CD14-positive monocyte (primary cell): Measurements from ENCODE around the gene KCNIP3. TPM values are rescaled to one million over a fixed set of nuclear protein-coding genes. Genes with fewer than 3 reads are reported as not detected.

Source experiments
- DNase-seq, 3 donors: peaks; one replicate each; pipeline ENCODE4 v3.0.0-alpha.2; 2011 to 2022
- H2AFZ ChIP-seq: 2 replicates; pipeline ENCODE4 v1.6.0; 2012; ENCODE audit warnings: mild to moderate bottlenecking, low read depth, low read length, inconsistent platforms; ENCODE audit not compliant: insufficient read depth, poor library complexity, severe bottlenecking
- H3K27ac ChIP-seq, 2 donors: 1 replicate in 1 of 2; 2 replicates in 1 of 2; pipeline ENCODE4 v1.5.1; 2012 to 2013; ENCODE audit warnings: low read length in 2 of 2, control low read depth in 1 of 2, inconsistent platforms in 1 of 2, low read depth in 1 of 2, mild to moderate bottlenecking in 1 of 2
- H3K27me3 ChIP-seq, 2 donors: one replicate each; pipeline versions ENCODE4 v1.6.0 to v1.6.1; 2011 to 2013; ENCODE audit warnings: low read length in 2 of 2; ENCODE audit not compliant: control insufficient read depth in 2 of 2, insufficient read depth in 2 of 2
- H3K36me3 ChIP-seq, 2 donors: replicated peaks in 1 of 2; 1 replicate in 1 of 2; 2 replicates in 1 of 2; pipeline versions ENCODE4 v1.5.1 to v1.6.1; 2012 to 2013; ENCODE audit warnings: low read length in 2 of 2, control low read depth in 1 of 2, inconsistent platforms in 1 of 2, mild to moderate bottlenecking in 1 of 2; ENCODE audit not compliant: insufficient read depth in 2 of 2, control insufficient read depth in 1 of 2
- H3K4me1 ChIP-seq, 2 donors: 1 replicate in 1 of 2; 2 replicates in 1 of 2; pipeline versions ENCODE4 v1.5.1 to v1.6.1; 2012 to 2013; ENCODE audit warnings: low read length in 2 of 2, control low read depth in 1 of 2, inconsistent platforms in 1 of 2, mild to moderate bottlenecking in 1 of 2, moderate library complexity in 1 of 2; ENCODE audit not compliant: insufficient read depth in 2 of 2, control insufficient read depth in 1 of 2
- H3K4me2 ChIP-seq: replicated peaks from 2 replicates; pipeline ENCODE3; 2012; ENCODE audit warnings: low read length, moderate library complexity, mild to moderate bottlenecking; ENCODE audit not compliant: poor library complexity, severe bottlenecking; ENCODE audit errors: extremely low read depth
- H3K4me3 ChIP-seq, 3 experiments: fragments of 200-600 bp in 1 of 3; sonication (generic) in 1 of 3; replicated peaks in 1 of 3; 1 replicate in 2 of 3; 2 replicates in 1 of 3; pipeline ENCODE4 v1.5.1; 2011 to 2013; ENCODE audit warnings: low read length in 3 of 3, mild to moderate bottlenecking in 3 of 3, control low read depth in 2 of 3, low read depth in 2 of 3, inconsistent platforms in 1 of 3, moderate library complexity in 1 of 3
- H3K79me2 ChIP-seq: 2 replicates; pipeline ENCODE4 v1.6.0; 2012; ENCODE audit warnings: mild to moderate bottlenecking, control low read depth, inconsistent platforms, low read length, moderate library complexity; ENCODE audit not compliant: insufficient read depth
- H3K9ac ChIP-seq: 2 replicates; pipeline ENCODE4 v1.6.0; 2017; ENCODE audit warnings: low read length, mild to moderate bottlenecking; ENCODE audit not compliant: insufficient read depth, poor library complexity, severe bottlenecking
- H3K9me3 ChIP-seq, 2 donors: replicated peaks in 1 of 2; 1 replicate in 1 of 2; 2 replicates in 1 of 2; pipeline versions ENCODE4 v1.5.1 to v1.6.1; 2012 to 2013; ENCODE audit warnings: low read length in 2 of 2, control low read depth in 1 of 2; ENCODE audit not compliant: control insufficient read depth in 1 of 2, insufficient read depth in 1 of 2
- H4K20me1 ChIP-seq: 2 replicates; pipeline ENCODE4 v1.6.0; 2012; ENCODE audit warnings: mild to moderate bottlenecking, low read length, control low read depth, moderate library complexity; ENCODE audit not compliant: insufficient read depth
- H3K27ac Mint-ChIP-seq, 7 donors: one replicate each; pipeline ENCODE4 v1.8.0; 2020; ENCODE audit warnings: mild to moderate bottlenecking in 7 of 7, mixed read lengths in 7 of 7, moderate library complexity in 6 of 7, inconsistent platforms in 2 of 7
- H3K27me3 Mint-ChIP-seq, 3 donors: one replicate each; pipeline ENCODE4 v1.8.0; 2021 to 2022; ENCODE audit warnings: low read depth in 3 of 3, mild to moderate bottlenecking in 3 of 3, mixed read lengths in 3 of 3, moderate library complexity in 3 of 3, inconsistent platforms in 1 of 3
- H3K36me3 Mint-ChIP-seq, 2 donors: one replicate each; pipeline ENCODE4 v1.8.0; 2020; ENCODE audit warnings: mixed read lengths in 2 of 2, inconsistent platforms in 1 of 2, mild to moderate bottlenecking in 1 of 2
- H3K4me1 Mint-ChIP-seq: one replicate; pipeline ENCODE4 v1.8.0; 2020; ENCODE audit warnings: mild to moderate bottlenecking, mixed read lengths
- H3K4me3 Mint-ChIP-seq, 2 donors: one replicate each; pipeline ENCODE4 v1.8.0; 2020; ENCODE audit warnings: mild to moderate bottlenecking in 2 of 2, mixed read lengths in 2 of 2, moderate library complexity in 1 of 2
- H3K9me3 Mint-ChIP-seq, 7 donors: one replicate each; pipeline ENCODE4 v1.8.0; 2020 to 2022; ENCODE audit warnings: mixed read lengths in 7 of 7, mild to moderate bottlenecking in 6 of 7, moderate library complexity in 6 of 7, inconsistent platforms in 2 of 7
- CTCF ChIP-seq: fragments of 200-600 bp; IDR thresholded peaks from one replicate; pipeline ENCODE4 v1.8.0; 2022; ENCODE audit warnings: antibody characterized with exemption, mild to moderate bottlenecking
- WGBS: methylation state at CpG from one replicate; pipeline ENCODE4 v1.1.5; 2013; ENCODE audit warnings: missing lambda C conversion rate; ENCODE audit not compliant: insufficient coverage; 5-methylcytosine and 5-hydroxymethylcytosine counted together
- intact Hi-C, 2 donors: fragments of 100-400 bp; cut with micrococcal nuclease; formaldehyde crosslinking; loops; one replicate each; pipeline versions ENCODE4 v1.15.0 to v1.15.1; 2023
- polyA plus RNA-seq, 3 donors: library from polyadenylated mRNA; depleted of rRNA in 1 of 3; unstranded in 2 of 3; stranded (reverse) in 1 of 3; fragments of 300-500 nt in 2 of 3; fragments of >200 nt in 1 of 3; fragmentation: Illumina TruSeq in 2 of 3; gene quantifications; 1 replicate in 2 of 3; 2 replicates in 1 of 3; pipeline ENCODE4 v1.2.3, GENCODE V29; 2012 to 2021

KCNIP3 gene
- polyA plus RNA-seq, 3 donors = not detected

- H3K4me3 ChIP-seq = no peak overlapping the region
- no peak for DNase-seq
- Mint-ChIP-seq H3K36me3 (no peaks in the 10 kb centered on the region), H3K4me1 (peaks cover 3% of the 10 kb centered on the region), H3K9me3 (peaks cover 0 to 3% (median 0%) of the 10 kb centered on the region in 7 donors), H3K27me3 (peaks cover 1 to 7% (median 7%) of the 10 kb centered on the region in 3 donors), H3K27ac (no peak overlapping the region), H3K4me3 (no peak overlapping the region)
- peak overlapping the region; percentile 66 for H2AFZ ChIP-seq
- intact Hi-C loops = no loop called here
- H3K4me1 ChIP-seq = no peaks in the 10 kb centered on the region
- no peak overlapping the region for H3K27ac ChIP-seq
- TF ChIP-seq CTCF = no peak
- 50% methylated on average over 11 of the region's 15 CpGs for WGBS
- no peak overlapping the region for H3K9ac ChIP-seq
- no peaks in the 10 kb centered on the region for H3K9me3 ChIP-seq
- no peaks in the 10 kb centered on the region for H4K20me1 ChIP-seq
- no peak overlapping the region for H3K4me2 ChIP-seq
- no peaks in the 10 kb centered on the region for H3K79me2 ChIP-seq
- no peaks in the 10 kb centered on the region for H3K27me3 ChIP-seq
- no peaks in the 10 kb centered on the region for H3K36me3 ChIP-seq
Observed at GRCh38 chr2:95388856-95389244, 91.7 kb downstream of the KCNIP3 start.

GRCh38 chr2:95389245-95390119 lies 92.3 kb downstream of the KCNIP3 start:
- no peaks in the 10 kb centered on the region for H3K36me3 Mint-ChIP-seq
- H3K4me1 ChIP-seq = no peaks in the 10 kb centered on the region
- intact Hi-C loops = no loop called here
- peaks cover 3% of the 10 kb centered on the region for H3K4me1 Mint-ChIP-seq
- no peaks in the 10 kb centered on the region for H3K9me3 ChIP-seq
- H3K27me3 ChIP-seq = no peaks in the 10 kb centered on the region
- peak; percentile 12 to 30 (median 24) for DNase-seq
- H3K27me3 Mint-ChIP-seq = peaks cover 1 to 7% (median 6%) of the 10 kb centered on the region in 3 donors
- H3K27ac Mint-ChIP-seq = no peak overlapping the region
- H3K4me3 ChIP-seq = no peak overlapping the region
- peak overlapping the region; percentile 66 for H2AFZ ChIP-seq
- H3K9ac ChIP-seq = no peak overlapping the region
- TF ChIP-seq CTCF = peak; percentile 82
- H4K20me1 ChIP-seq = no peaks in the 10 kb centered on the region
- no peaks in the 10 kb centered on the region for H3K79me2 ChIP-seq
- H3K9me3 Mint-ChIP-seq = peaks cover 0 to 3% (median 0%) of the 10 kb centered on the region in 7 donors
- peak overlapping the region in 1 of 2 donors; percentile 30 for H3K4me3 Mint-ChIP-seq
- no peak overlapping the region for H3K4me2 ChIP-seq
- no peak overlapping the region for H3K27ac ChIP-seq
- no peaks in the 10 kb centered on the region for H3K36me3 ChIP-seq
- WGBS = 72% methylated on average over 31 of the region's 46 CpGs
